GM21367 (cell line): ENCODE measurements around the gene EMILIN2.
A peak's percentile ranks its signal among the peaks of the same experiment; 100 is the strongest.

Experiments
- ATAC-seq: cut with Tn5 transposase; IDR thresholded peaks from one replicate; pipeline ENCODE4 v1.9.1; 2021; ENCODE audit not compliant: unreplicated experiment

The EMILIN2 gene

DNA sequence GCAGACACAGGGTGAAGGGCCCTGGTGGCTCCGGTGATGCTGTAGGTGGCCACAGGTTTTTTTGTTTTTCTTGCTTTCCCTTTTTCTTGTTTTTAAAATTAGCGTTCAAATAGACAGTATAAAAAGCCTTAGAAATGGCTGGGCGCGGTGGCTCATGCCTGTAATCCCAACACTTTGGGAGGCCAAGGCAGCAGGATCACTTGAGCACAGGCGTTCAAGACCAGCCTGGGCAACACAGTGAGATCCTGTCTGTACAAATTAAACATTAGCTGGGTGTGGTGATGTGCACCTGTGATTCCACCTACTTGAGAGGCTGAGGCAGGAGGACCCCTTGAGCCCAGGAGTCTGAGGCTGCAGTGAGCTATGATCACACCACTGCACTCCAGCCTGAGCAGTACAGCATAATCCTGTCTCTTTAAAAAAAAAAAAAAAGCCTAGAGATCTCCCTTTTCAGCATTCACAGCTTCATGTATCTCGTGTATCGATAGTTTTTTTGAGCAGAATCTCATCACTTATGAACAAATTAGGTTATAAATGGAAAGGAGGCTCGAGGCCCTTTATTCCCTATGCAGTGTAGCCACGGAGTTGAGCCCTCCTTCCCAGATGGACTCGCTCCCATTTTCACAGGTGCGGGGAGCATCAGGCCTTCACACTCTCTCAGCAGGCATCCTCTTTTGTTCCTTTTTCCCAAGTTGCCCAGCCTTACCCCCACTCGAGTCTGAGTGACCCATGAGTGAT lies 50.8 kb downstream of the EMILIN2 start:
- no peak for ATAC-seq

DNA sequence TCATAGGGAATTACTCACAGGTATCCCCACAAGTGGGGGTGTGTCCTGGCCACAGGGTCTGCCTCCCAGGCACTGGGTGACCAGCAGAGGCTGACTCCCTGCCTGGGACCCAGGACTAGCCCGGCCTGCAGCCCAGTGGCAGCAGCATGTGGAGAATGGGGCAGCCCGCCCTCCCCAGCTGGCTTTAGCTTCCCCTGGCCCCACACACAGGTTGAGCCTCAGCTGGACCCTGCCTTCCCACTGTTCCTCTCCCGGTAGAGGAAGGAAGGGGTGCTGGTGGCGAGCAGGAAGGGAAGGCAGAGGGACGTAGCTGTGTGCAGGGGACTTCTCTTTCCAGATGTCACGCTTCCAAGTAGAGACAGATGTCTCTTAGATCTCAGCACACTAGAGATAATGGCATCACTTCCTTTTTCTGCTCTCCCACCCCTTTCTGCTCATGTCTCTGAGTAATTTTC lies 51.4 kb downstream of the EMILIN2 start:
- ATAC-seq = no peak

DNA sequence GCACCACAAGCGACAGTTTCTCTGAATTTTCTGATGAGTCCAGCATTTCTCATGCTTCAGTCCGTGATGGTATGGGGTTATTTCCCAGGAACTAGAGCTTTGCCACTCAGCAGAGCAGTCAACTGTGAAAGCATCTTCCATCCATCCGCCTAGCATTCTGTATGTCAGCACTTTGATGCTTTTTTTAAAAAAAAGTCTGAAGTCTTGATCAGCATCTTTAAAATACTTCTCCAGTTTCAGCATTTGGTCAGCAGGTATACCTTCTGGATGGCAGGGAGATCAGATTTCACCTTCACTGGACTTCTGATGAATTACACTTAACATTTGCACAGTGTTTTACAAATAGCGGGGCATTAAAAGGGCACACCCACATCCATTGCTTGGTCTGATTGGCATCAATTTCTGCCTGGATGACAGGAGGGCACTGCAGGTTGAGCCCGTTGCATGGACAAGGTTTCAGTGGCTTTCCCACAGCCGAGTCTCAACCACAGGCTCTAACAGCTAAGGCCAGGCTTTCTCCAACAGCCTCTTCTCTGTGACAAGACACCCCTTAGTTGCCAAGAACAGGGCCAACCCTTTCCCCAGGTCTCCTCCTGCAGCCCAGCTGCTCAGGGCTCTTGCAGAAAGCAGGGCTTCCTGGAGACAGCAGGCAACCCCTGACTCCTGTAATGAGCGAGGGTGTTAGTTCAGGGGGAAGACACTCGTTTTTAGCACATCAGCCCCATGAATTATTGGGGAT lies 54.0 kb downstream of the EMILIN2 start:
- no peak for ATAC-seq

DNA sequence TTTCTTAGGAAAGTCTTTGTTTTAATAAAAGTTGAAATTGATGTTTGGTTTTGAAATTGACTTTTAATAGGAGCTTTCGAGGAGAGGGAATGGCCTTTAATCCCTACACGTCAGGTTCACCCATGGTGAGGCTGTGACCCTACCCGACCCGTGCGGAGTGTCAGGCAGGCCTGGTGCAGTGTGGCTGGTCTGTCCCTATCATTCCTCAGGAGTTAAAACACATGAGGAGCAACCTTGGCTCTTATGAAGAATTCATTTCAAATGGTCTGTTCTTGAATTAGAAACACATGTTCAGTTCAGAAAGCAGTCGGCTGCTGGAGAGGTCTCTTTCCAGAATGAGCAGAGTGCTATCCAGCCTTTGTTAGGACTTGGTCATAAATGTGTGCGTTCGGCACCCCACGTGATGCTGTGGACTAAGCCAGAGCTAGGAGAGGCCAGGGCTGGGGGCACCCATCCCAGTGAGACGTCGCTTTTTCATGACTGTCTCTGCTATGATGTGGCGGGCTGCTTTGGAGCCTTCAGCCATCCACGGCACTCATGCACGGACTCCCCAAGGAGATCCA lies 54.7 kb downstream of the EMILIN2 start:
- ATAC-seq = no peak

DNA sequence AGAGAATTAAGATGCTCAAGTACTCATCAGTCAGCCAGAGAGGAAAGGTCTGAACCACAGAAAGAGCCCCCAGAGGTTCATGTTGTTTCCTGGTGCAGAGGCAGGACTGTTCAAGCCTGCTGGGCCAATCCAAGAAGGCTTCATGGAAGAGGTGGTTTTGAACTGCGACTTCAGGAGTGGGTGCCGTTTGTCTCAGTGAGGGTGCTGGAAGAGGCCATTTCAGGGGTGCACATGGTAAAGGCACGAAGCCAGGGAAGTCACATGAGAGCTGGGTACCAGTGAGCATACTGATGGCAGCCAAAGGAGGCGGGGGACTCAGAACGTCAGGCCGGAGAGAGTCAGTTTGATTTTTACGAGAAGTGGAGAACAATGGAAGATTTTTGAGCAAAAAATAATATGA lies 55.5 kb downstream of the EMILIN2 start:
- no peak for ATAC-seq

DNA sequence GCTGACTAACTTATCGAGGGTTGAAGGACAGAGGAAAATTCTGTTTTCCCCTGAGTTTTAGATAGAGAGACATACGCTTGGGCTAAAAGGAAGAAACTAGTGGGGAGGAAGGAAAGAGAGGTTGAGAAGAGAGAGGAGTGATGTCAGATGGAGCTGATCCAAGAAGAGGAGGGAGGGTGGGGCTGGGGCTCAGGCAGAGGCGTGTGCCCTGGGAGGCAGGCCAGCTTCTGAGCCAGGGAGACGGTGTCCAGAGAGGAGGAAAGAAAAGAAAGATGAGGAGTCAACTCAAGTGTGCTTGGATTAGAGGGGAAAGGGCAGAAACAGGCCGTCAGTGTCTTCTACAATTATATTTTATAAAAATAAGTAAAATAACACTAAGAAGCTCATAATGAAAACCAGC lies 56.2 kb downstream of the EMILIN2 start:
- no peak for ATAC-seq

DNA sequence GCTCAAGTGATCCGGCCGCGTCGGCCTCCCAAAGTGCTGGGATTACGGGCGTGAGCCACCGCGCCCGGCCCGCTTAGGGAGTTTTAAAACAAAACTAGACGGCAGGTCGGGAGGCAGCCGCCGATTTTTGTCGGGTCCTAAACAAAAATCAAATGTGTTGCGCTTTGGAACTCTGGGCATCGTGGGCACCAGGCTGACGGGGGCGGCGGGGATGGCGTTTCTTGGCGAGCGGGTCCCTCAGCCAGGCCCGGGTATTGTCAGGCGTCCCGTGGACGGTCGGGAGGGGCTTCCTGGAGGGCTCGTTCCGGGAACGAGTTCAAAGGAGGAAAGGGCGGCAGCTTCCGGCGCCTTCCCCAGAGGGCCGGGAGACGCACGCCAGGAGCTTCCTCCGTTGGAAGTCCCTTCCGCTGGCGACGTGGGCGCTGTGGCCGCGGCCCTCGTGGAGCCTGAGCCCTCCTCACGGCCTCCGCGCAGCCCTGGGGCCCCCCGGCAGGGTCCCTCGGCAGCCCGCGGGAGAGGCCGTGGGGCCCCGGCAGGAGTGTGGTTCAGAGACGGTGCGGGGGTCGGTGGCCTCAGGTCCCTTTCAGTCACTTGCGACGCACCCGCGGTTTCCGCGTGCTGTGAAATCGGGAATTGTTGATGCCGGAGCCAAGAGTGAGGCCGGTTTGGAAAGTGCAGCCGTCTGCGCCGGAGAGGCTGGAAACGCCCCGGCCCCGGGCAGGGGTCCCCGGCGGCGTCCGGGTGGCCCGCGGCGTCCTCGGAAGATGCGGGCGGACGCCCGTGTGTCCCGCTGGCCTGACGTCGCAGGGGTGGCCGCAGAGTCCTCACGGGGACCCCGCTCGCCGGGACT lies 59.3 kb downstream of the EMILIN2 start:
- no peak for ATAC-seq

DNA sequence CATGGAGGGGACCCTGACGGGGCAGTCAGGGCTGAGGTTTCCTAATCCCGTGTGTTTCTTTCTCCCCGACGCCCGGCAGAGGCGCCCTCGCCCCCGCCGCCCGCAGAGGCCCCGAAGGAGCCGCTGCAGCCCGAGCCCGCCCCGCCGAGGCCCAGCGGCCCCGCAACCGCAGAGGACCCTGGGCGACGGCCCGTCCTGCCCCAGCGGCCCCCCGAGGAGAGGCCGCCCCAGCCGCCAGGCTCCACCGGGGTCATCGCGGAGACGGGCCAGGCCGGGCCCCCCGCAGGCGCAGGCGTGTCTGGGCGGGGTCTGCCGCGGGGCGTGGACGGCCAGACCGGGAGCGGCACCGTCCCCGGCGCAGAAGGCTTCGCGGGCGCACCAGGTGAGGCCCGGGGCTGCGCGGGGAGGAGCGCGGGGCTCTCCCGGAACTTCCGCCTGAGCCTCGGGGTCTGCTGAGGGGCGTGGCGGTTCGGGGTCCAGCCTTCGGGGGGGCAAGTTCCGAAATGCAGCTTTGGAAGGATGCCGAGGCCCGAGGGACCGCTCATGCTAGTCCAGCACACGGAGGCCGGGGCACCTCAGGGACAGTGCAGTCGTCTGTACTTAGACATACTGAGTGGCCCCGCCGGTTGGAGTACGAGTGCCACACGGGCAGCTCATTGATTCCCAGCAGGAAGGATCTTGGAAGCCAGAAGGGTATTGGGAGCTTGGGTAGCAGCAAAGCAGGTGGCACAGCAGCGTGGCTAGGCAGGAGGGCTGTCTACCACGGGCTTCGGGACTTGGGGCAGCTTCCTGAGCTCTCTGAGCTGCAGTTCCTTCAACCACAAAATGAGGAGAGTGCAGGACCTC lies 60.1 kb downstream of the EMILIN2 start:
- peak; percentile 45 for ATAC-seq

DNA sequence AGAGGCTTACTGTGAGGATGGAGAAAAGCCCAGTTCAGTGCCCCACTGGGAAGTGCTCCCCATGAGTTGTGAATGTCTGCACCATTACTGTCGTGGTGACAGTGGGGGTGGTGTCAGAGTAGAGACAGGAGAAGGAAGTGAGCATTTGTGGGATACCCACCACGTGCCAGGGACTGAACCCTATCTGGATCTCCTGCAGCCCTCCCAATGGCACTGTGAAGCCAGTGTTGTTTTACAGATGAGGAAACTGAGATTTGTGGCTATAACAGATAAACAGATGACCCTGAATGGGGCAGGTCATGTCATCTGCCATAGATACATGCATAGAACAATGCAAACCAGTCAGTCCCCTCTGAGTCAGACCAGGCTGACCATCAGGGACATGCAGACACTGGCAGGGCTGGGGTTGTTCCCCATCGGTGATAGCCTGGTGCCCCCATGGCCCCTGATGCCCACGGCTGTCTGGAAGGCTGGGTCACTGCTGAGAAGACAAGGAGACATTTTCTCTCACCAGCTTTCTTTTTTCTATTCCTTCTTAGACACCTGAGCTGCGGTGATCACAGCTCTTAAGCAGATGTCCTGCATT lies 60.8 kb downstream of the EMILIN2 start:
- ATAC-seq = no peak

DNA sequence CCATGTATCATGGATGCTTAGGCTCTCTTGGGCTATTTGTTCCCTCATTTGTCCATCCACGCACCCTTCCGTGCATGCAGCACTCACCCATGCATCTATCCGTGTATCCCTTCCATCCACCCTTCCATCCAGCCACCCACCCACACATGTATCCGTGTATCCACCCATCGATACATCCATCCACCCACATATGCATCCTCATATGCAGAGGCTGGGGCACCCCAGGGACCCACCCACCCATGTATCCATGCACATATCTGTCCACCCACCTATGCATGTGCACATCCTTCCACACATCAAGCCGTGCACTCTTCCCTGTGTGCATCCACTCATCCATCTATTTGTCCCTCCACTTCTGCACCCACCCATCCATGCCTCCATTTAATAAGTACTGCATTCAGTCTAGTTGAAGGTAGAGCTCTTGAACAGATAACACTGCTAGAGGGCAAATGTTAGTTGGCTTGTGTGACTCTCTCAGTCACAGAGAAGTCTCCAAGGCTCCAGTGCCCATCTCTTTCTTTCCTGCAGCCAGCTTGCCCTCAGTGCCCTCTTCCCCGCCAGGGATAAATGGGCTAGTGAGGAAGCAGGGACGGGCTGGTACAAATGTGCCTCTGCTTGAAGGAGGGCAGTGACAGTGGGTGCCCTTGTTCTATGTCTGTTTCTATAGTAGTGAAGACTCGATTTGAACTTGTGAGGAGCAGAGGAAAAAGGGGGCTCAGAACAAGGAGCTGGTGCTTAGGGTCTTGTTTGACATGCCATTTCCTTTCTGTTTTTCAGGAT lies 61.5 kb downstream of the EMILIN2 start:
- no peak for ATAC-seq

DNA sequence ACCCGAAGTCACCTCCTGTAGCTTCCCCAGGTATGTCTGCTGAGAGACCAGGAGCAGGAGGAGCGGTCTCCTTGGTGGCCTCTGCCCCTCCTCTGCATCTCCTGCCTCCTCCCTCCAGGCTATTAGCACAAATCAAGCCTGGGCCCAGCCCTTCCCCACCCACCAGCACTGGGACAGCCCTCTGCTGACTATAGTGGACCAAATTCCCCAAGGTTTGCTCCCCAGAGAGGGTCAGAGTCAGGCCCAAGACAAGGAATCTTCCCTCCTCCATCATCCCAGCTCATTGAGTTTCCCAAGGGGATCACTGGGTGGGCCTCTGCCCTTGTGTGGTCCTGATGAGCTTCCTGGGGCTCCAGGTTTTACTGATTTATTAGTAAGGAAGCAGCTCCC lies 62.1 kb downstream of the EMILIN2 start:
- no peak for ATAC-seq

DNA sequence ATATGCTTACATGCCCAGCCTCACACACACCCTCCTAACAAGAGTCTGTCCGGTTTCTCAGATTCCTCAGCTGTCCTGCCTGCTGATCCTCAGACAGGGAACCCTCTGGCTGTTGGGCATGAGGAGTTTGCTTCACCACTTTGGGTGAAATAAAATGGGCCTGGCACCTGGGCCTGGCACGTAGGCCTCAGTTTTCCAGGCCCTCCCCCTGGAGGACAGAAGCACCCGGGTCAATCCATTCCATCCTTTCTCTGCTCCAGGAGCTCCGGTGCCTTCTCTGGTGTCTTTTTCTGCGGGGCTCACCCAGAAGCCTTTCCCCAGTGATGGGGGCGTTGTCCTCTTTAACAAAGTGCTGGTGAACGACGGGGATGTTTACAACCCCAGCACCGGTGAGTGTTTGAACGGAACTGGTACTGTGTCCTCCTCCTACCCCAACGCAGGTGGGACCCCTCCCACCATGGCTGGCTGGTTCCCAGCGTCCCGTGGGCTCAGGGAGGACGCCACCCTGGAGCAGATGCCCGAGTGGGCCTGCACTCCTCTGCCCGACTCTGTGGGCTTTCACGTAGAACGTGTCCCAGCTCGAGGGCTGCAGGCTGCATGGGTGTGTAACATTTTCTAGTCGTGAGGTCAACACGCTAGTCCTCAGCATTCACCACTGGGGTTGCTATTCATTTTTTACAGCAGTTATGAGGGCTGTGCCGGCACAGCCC lies 62.8 kb downstream of the EMILIN2 start:
- no peak for ATAC-seq

DNA sequence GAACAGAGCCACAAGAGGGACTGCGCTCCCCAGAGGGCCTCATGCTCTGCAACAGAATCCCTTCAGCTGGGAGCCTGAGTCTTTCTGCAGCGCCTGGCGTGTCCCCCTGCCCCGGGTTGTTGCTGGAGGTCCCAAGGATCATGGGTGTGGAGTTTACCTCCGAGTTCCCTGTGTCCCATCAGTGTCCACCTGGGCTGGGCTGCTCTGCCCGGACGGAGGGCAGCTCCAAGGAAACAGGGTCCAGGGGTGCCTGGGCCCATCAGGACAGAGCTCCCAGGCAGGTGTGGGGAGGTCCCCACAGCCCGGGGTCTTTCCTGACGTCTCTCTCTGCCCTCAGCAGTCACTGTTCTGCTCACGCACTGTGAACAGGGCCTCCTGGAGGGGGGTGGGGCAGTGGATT lies 63.5 kb downstream of the EMILIN2 start:
- ATAC-seq = no peak

DNA sequence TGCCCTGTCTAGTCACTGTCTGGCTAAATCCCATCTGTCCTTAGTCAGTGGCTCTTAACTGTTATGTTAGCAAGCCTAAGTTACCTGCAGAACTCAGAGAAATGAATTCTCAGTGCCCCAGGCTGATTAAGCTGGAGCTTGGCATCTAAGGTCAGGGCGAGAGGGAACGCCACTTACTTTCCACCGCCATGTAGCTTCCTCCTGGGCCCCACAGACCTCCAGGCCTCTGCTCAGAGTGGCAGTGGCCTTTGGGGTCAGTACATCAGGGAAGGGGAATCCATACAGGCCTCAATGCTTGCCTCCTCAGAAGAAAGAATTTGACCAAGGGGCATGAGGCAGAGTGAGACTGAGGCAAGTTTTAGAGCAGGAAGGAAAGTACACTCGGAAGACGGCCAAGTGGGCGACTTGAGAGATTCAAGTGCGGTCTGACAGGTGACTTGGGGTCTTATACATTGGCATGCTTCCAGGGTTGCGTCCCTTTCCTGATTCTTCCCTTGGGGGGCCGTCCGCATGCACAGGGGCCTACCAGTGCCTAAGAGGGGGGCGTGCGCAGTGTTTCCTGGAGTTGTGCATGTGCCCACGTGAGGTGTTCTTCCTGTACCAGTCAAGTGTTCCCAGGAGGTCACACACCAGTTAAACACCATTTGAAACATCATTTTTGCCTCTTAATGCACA lies 64.1 kb downstream of the EMILIN2 start:
- no peak for ATAC-seq

DNA sequence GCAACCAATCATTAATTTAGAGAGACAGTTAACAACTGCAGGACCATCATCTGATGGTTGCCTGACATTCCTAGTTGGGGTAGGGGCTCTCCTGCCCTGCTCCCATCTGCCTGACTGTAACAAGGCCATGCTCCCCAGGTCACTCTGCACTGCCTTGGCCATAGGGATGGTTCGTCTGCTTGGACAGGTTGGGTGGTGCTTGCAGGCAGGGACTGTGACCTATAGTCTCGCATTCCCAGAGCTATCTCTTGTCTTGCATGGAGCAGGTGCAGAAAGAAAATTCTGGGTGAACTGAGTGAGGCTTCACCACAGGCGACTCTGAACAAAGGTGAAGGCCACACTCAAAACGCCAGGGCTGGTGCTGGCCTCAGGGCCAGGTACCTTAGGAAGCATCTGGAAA lies 64.7 kb downstream of the EMILIN2 start:
- no peak for ATAC-seq

DNA sequence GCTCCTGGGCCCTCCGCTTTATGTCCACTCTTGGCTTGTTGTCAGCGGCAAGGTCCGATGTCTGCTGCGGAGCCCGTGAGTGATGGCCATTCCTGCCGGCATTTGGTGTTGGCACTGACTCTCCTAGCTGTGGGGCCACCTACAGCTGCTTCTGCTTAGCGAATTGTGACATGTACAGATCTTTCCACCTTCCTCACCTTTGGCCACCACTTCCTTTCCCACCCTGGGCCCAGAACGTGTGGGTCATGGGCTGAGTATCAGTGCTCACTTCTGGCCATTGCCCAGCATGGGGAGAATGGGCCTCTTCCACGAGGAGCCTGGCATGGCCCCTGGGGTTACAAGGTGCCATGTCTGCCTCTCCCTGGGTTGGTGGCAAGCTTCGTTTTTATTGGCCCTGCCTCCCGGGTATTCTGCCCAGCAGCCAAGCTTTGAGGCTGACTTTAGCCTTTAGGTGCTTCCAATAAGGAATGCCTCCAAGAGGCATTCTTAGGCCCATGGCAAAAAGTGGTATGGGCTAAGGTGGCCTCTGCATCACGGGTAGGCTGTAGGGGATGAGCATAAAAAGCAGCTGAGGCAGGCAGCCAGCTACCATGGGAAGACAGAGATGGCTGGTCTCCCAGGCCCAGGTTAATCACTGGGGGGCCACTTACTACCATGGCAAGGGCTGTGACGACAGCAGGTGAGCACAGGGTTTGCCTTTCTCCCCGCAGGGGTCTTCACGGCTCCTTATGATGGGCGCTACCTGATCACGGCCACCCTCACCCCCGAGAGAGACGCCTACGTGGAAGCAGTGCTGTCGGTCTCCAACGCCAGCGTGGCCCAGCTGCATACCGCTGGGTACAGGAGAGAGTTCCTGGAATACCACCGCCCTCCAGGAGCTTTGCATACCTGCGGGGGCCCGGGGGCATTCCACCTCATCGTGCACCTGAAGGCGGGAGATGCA lies 65.8 kb downstream of the EMILIN2 start:
- ATAC-seq = no peak

DNA sequence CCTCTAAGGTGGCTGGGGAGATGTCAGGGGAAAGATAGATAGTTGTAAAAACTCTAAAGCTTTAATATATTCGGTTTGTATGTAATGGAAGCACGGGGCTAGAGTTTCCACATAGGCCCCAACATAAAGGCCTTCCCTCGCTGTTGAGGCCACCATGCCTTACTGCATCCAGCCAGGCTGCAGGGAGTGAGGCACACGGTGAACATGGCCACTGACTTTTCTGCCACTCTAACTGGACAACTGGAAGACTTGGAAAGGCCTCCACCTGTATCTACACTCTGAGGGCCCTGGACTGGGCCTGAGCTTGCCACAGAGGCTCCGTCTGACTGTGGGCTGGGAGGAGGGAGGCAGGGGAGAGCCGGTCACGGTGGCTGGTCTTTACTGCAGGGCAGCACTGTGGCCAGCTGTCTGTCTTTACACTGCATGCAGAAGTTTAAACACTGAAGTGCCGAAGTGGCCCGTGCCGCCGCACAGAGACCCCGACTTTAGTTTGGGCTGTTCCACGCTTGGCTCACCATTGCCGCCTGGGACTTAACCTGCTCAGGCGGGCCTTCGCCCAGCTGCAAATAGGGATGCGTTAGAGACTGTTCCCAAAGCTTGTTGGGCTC lies 66.7 kb downstream of the EMILIN2 start:
- no peak for ATAC-seq
